Measurements from ENCODE around the gene CDK16. TPM values are rescaled to one million over a fixed set of nuclear protein-coding genes. Genes with fewer than 3 reads are reported as not detected.

CDK16 gene
- total RNA-seq, 4 donors from 2014 or later: 105 to 181 (median 151) TPM

- DNase-seq: no peak
- H3K27me3 ChIP-seq: no peaks in the 10 kb centered on the region
- H3K9me3 ChIP-seq: no peaks in the 10 kb centered on the region
- 63% methylated on average over 7 of the region's 7 CpGs; no CpG with 5 or more reads in 1 of the 2 donors for WGBS, 2 donors (ENCODE audit: low coverage in 1 of 2)
- intact Hi-C loops (cut with DNase I; ENCODE audit: low total_unique reads): no loop called here
- H3K4me3 ChIP-seq: no peak overlapping the region
- TF ChIP-seq CTCF (IDR thresholded peaks at IDR 0.05) (no peak), POLR2A (IDR thresholded peaks at IDR 0.05) (no peak), EP300 (IDR thresholded peaks at IDR 0.05; ENCODE audit: low read depth) (no peak), POLR2AphosphoS5 (IDR thresholded peaks at IDR 0.05) (no peak)
- no peak overlapping the region for H3K27ac ChIP-seq
- in situ Hi-C loops (cut with MboI; ENCODE audit: low pct_ligation_motif_present in 1 of 4, low pct_unique_long_range_greater_than_20kb in 1 of 4, low sequenced_read_pairs in 3 of 4): no loop called here
- H3K36me3 ChIP-seq: no peaks in the 10 kb centered on the region
- H3K4me1 ChIP-seq: no peaks in the 10 kb centered on the region
Observed at GRCh38 chrX:47264483-47265173, 46.1 kb downstream of the CDK16 start.

- Histone ChIP-seq H3K27ac (no peak overlapping the region), H3K4me3 (no peak overlapping the region), H3K9me3 (no peaks in the 10 kb centered on the region), H3K4me1 (no peaks in the 10 kb centered on the region), H3K36me3 (no peaks in the 10 kb centered on the region), H3K27me3 (no peaks in the 10 kb centered on the region)
- no peak for DNase-seq
- in situ Hi-C loops (cut with MboI; ENCODE audit: low pct_ligation_motif_present in 1 of 4, low pct_unique_long_range_greater_than_20kb in 1 of 4, low sequenced_read_pairs in 3 of 4) (no loop called here), intact Hi-C loops (cut with DNase I; ENCODE audit: low total_unique reads) (no loop called here)
- WGBS, 2 donors (ENCODE audit: low coverage in 1 of 2): 77% methylated on average over 7 of the region's 7 CpGs; no CpG with 5 or more reads in 1 of the 2 donors
- TF ChIP-seq CTCF (IDR thresholded peaks at IDR 0.05): no peak
Observed at GRCh38 chrX:47266643-47267042, 48.2 kb downstream of the CDK16 start.

- in situ Hi-C loops (cut with MboI; ENCODE audit: low pct_ligation_motif_present in 1 of 4, low pct_unique_long_range_greater_than_20kb in 1 of 4, low sequenced_read_pairs in 3 of 4): no loop called here
- intact Hi-C loops (cut with DNase I; ENCODE audit: low total_unique reads): no loop called here
- Histone ChIP-seq H3K27ac (no peak overlapping the region), H3K27me3 (no peaks in the 10 kb centered on the region), H3K9me3 (no peaks in the 10 kb centered on the region), H3K4me3 (no peak overlapping the region), H3K4me1 (no peaks in the 10 kb centered on the region), H3K36me3 (no peaks in the 10 kb centered on the region)
- WGBS, 2 donors (ENCODE audit: low coverage in 1 of 2): 58% methylated on average over 2 of the region's 2 CpGs; no CpG with 5 or more reads in 1 of the 2 donors
- no peak for TF ChIP-seq POLR2A (IDR thresholded peaks at IDR 0.05)
- DNase-seq: no peak
Observed at GRCh38 chrX:47272013-47272408, 53.5 kb downstream of the CDK16 start.

GRCh38 chrX:47273011-47273730, 54.7 kb downstream of the CDK16 start:
- no peaks in the 10 kb centered on the region for H3K27me3 ChIP-seq
- no peak overlapping the region for H3K27ac ChIP-seq
- whole genome bisulfite sequencing, 2 donors (ENCODE audit: low coverage in 1 of 2): 76% methylated on average over 7 of the region's 7 CpGs; no CpG with 5 or more reads in 1 of the 2 donors
- DNase-seq: no peak
- H3K9me3 ChIP-seq: no peaks in the 10 kb centered on the region
- no peaks in the 10 kb centered on the region for H3K4me1 ChIP-seq
- H3K36me3 ChIP-seq: no peaks in the 10 kb centered on the region
- H3K4me3 ChIP-seq: no peak overlapping the region
- no peak for TF ChIP-seq CTCF (IDR thresholded peaks at IDR 0.05)
- TF ChIP-seq POLR2AphosphoS5 (IDR thresholded peaks at IDR 0.05): no peak
- no peak for TF ChIP-seq EP300 (IDR thresholded peaks at IDR 0.05; ENCODE audit: low read depth)
- in situ Hi-C loops (cut with MboI; ENCODE audit: low pct_ligation_motif_present in 1 of 4, low pct_unique_long_range_greater_than_20kb in 1 of 4, low sequenced_read_pairs in 3 of 4): no loop called here
- intact Hi-C loops (cut with DNase I; ENCODE audit: low total_unique reads): no loop called here

Measured in transverse colon (tissue), 4 donors.